ENCODE measurements around the gene ERICH4. TPM values are rescaled to one million over a fixed set of nuclear protein-coding genes. Genes with fewer than 3 reads are reported as not detected.
"Not testable (repeated sequence)": the region's sequence is repeated elsewhere in the genome, so short reads cannot be mapped to it uniquely, and the experiment has no call there.

ERICH4 gene
- total RNA-seq, 1 donor from 2014 or later, result not detected

DNA sequence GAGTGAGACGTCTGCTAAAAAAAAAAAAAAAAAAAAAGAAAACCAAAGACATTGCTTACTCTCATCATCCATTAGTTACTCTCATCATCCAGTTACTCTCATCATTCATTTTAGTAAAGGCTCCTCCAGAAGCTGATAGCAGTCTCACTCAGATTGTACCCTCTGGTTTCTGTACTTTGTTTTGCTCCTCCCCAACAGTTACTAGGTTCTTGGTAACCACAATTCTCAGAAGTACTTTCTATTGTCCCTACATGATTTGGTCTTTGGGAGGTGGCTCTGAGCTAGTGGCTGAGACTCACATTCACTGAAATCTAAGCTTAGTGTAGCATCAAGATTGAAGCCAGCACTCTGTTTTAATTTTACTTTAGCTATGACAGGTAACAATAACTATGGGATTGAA, 14.3 kb downstream of the ERICH4 start:
- no peak for ATAC-seq
- H3K36me3 ChIP-seq, result no peaks in the 10 kb centered on the region
- no peaks in the 10 kb centered on the region for H3K27me3 ChIP-seq (ENCODE audit: low read depth)
- H3K4me3 ChIP-seq, result no peak overlapping the region
- no peaks in the 10 kb centered on the region for H3K9me3 ChIP-seq
- TF ChIP-seq, protein P1, sequence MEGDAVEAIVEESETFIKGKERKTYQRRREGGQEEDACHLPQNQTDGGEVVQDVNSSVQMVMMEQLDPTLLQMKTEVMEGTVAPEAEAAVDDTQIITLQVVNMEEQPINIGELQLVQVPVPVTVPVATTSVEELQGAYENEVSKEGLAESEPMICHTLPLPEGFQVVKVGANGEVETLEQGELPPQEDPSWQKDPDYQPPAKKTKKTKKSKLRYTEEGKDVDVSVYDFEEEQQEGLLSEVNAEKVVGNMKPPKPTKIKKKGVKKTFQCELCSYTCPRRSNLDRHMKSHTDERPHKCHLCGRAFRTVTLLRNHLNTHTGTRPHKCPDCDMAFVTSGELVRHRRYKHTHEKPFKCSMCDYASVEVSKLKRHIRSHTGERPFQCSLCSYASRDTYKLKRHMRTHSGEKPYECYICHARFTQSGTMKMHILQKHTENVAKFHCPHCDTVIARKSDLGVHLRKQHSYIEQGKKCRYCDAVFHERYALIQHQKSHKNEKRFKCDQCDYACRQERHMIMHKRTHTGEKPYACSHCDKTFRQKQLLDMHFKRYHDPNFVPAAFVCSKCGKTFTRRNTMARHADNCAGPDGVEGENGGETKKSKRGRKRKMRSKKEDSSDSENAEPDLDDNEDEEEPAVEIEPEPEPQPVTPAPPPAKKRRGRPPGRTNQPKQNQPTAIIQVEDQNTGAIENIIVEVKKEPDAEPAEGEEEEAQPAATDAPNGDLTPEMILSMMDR (IDR thresholded peaks at IDR 0.05), result no peak
- DNase-seq, result no peak
- H3K4me1 ChIP-seq, result peaks cover 18% of the 10 kb centered on the region
- peak overlapping the region; percentile 43 for H3K27ac ChIP-seq
- intact Hi-C loops (cut with DNase I), result loop anchor here (10.0 kb wide), 1 partner anchor 108 kb away; no protein-coding TSS in a partner anchor

DNA sequence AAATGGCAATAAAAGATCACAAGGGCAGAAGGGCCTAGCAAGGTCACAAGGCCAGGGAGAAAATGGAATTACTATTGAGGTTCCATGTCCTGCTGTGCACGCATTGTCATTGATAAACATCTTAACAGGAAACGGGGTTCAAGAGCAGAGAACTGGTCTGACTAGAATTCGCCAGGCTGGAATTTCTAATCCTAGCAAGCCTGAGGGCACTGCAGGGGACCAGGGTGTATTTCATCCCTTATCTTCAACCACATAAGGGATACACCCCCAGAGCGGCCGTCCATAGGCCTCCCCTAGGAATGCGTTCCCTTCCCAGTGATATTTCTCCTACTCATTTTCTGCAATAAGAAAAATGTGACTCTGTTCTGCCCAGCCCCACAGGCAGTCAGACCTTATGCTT, 19.5 kb downstream of the ERICH4 start:
- Histone ChIP-seq H3K4me1 (peaks cover 3% of the 10 kb centered on the region), H3K9me3 (no peaks in the 10 kb centered on the region), H3K27me3 (ENCODE audit: low read depth) (no peaks in the 10 kb centered on the region), H3K4me3 (no peak overlapping the region), H3K27ac (no peak overlapping the region), H3K36me3 (no peaks in the 10 kb centered on the region)
- no peak for ATAC-seq
- DNase-seq, result no peak
- intact Hi-C loops (cut with DNase I), result no loop called here
- TF ChIP-seq, protein P1 (IDR thresholded peaks at IDR 0.05), result no peak

GRCh38 chr19:41463257-41464256, 20.6 kb downstream of the ERICH4 start:
- H3K9me3 ChIP-seq; H3K36me3 ChIP-seq; H3K4me3 ChIP-seq; H3K27ac ChIP-seq; intact Hi-C loops (cut with DNase I); H3K27me3 ChIP-seq (ENCODE audit: low read depth); ATAC-seq; H3K4me1 ChIP-seq: not testable (repeated sequence)
- DNase-seq, result peak; percentile 79

- TF ChIP-seq, protein P1 (IDR thresholded peaks at IDR 0.05), result no peak
- intact Hi-C loops (cut with DNase I), result no loop called here
- no peak for DNase-seq
- Histone ChIP-seq H3K36me3 (no peaks in the 10 kb centered on the region), H3K9me3 (no peaks in the 10 kb centered on the region), H3K27ac (no peak overlapping the region), H3K27me3 (ENCODE audit: low read depth) (peaks cover 16% of the 10 kb centered on the region), H3K4me1 (peaks cover 3% of the 10 kb centered on the region), H3K4me3 (no peak overlapping the region)
- no peak for ATAC-seq
Measured at GRCh38 chr19:41476583-41476982, 33.6 kb downstream of the ERICH4 start.

DNA sequence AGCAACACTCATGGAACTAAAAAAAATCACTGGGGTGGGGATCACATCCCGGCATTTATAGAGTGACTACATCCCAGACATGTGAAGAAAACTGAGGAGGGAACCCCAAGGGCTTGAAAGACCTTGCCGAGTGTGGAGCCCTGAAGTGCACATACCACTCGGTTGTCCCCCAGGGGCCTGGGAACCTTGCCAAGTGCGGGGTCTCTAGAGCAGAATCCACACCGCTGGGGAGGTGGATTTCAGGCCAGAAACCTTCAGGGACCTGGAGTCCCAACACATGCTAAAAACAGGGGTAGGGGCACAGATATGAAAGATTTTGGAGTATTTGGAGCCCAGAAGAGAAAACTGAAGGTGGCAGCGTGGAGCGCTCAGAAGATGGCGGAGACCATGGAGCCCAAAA, 35.2 kb downstream of the ERICH4 start:
- intact Hi-C loops (cut with DNase I), result no loop called here

More for the DNA sequence above, 35.2 kb downstream of the ERICH4 start:
- Histone ChIP-seq H3K4me3 (peak overlapping the region; percentile 35), H3K27me3 (ENCODE audit: low read depth) (peaks cover 21% of the 10 kb centered on the region), H3K9me3 (no peaks in the 10 kb centered on the region), H3K27ac (peak overlapping the region; percentile 71), H3K4me1 (peaks cover 8% of the 10 kb centered on the region), H3K36me3 (no peaks in the 10 kb centered on the region)
- TF ChIP-seq, protein P1 (IDR thresholded peaks at IDR 0.05), result no peak
- DNase-seq (no peak), ATAC-seq (no peak)

Measured in lower lobe of right lung (tissue), 2 donors.